K562 (cell line): ENCODE measurements around the gene SCUBE1. TPM values are rescaled to one million over a fixed set of nuclear protein-coding genes. Genes with fewer than 3 reads are reported as not detected.

Experiments
- ATAC-seq: fragments of 200-7000 bp; cut with Tn5 transposase; 3 replicates; pipeline ENCODE4 v1.9.1; 2020; ENCODE audit warnings: moderate library complexity
- BruUV-seq: library from RNA; stranded (reverse); fragments of 400-500 nt; replicated peaks from 2 replicates; lab custom pipeline; 2021; lab: Mats Ljungman, UMichigan
- CTCF ChIA-PET: fragments of 300-600 bp; formaldehyde crosslinking; extraction: SDS; loops from one replicate; lab custom pipeline; 2021; ENCODE audit warnings: low intra/inter-chr PET ratio; lab: Yijun Ruan, JAX
- POLR2A ChIA-PET: fragments of 300-600, 350-650 bp; sonication (Branson Sonifier 250); formaldehyde crosslinking; extraction: SDS; loops from one replicate; lab custom pipeline; 2021; ENCODE audit warnings: antibody characterized with exemption, inconsistent platforms; lab: Yijun Ruan, JAX
- DNase-seq, 4 experiments: peaks; one replicate each; pipeline versions ENCODE4 v3.0.0 to v3.0.0-alpha.2; 2011 to 2018; ENCODE audit warnings: low spot score in 3 of 4, mixed read lengths in 3 of 4; ENCODE audit errors: extremely low read depth in 1 of 4
- FAIRE-seq: peaks from 2 replicates; lab custom pipeline; 2011; peaks lifted over from hg19 to GRCh38; lab: Jason Lieb, UNC
- H2AFZ ChIP-seq: 2 replicates; pipeline ENCODE4 v1.6.0; 2011; ENCODE audit warnings: low read depth, low read length, control low read depth, inconsistent platforms
- H3K27ac ChIP-seq: fragments of 200-600 bp; 3 replicates; pipeline ENCODE4 v1.8.0; 2011; ENCODE audit warnings: low read depth, mild to moderate bottlenecking, control low read depth, inconsistent platforms, low read length, moderate library complexity, mixed read lengths; ENCODE audit errors: extremely low read depth
- H3K27me3 ChIP-seq, 2 experiments: fragments of 300-600 bp in 1 of 2; 2 replicates in 1 of 2; 3 replicates in 1 of 2; pipeline versions ENCODE4 v1.6.0 to v1.8.0; 2011; ENCODE audit warnings: inconsistent platforms in 2 of 2, low read length in 2 of 2, mild to moderate bottlenecking in 1 of 2, mixed read lengths in 1 of 2, moderate library complexity in 1 of 2; ENCODE audit not compliant: control insufficient read depth in 2 of 2, insufficient read depth in 2 of 2
- H3K36me3 ChIP-seq: fragments of 300-600 bp; 3 replicates; pipeline ENCODE4 v1.8.0; 2011; ENCODE audit warnings: mild to moderate bottlenecking, low read length, inconsistent platforms; ENCODE audit not compliant: control insufficient read depth, insufficient read depth
- H3K4me1 ChIP-seq, 2 experiments: fragments of 200-600 bp in 1 of 2; replicated peaks in 1 of 2; 2 replicates in 1 of 2; 3 replicates in 1 of 2; pipeline versions ENCODE4 v1.5.1 to v1.8.0; 2011; ENCODE audit warnings: inconsistent platforms in 2 of 2, low read length in 2 of 2, mild to moderate bottlenecking in 1 of 2, mixed read lengths in 1 of 2, moderate library complexity in 1 of 2; ENCODE audit not compliant: control insufficient read depth in 2 of 2, insufficient read depth in 2 of 2
- H3K4me2 ChIP-seq: 2 replicates; pipeline ENCODE4 v1.6.1; 2011; ENCODE audit warnings: low read length, control low read depth, inconsistent platforms, mixed read lengths; ENCODE audit not compliant: insufficient read depth
- H3K4me3 ChIP-seq: fragments of 200-600 bp; sonication (generic), shearing (Covaris generic); 2 replicates; pipeline ENCODE4 v1.5.1; 2016; ENCODE audit warnings: control low read depth, inconsistent platforms
- H3K79me2 ChIP-seq: fragments of 200-600 bp; 3 replicates; pipeline ENCODE4 v1.8.0; 2011; ENCODE audit warnings: low read length, inconsistent platforms; ENCODE audit not compliant: control insufficient read depth, insufficient read depth
- H3K9ac ChIP-seq, 2 experiments: 2 replicates each; pipeline versions ENCODE4 v1.6.0 to v1.6.1; 2011; ENCODE audit warnings: low read depth in 2 of 2, low read length in 2 of 2, control low read depth in 1 of 2, inconsistent platforms in 1 of 2, mild to moderate bottlenecking in 1 of 2, mixed read lengths in 1 of 2; ENCODE audit not compliant: insufficient read depth in 1 of 2
- H3K9me1 ChIP-seq: one replicate; pipeline ENCODE4 v1.6.0; 2011; ENCODE audit warnings: inconsistent platforms, mild to moderate bottlenecking, low read length, moderate library complexity; ENCODE audit not compliant: control insufficient read depth, insufficient read depth
- H3K9me3 ChIP-seq: replicated peaks from 2 replicates; pipeline ENCODE4 v1.5.1; 2011; ENCODE audit warnings: low read depth, low read length, inconsistent platforms; ENCODE audit not compliant: control insufficient read depth, insufficient read depth
- H4K20me1 ChIP-seq: replicated peaks from 2 replicates; pipeline ENCODE4 v1.6.1; 2011; ENCODE audit warnings: low read length, inconsistent platforms, mixed read lengths; ENCODE audit not compliant: control insufficient read depth, insufficient read depth
- CBFB ChIP-seq: sonication (generic); formaldehyde crosslinking; IDR thresholded peaks from 2 replicates; pipeline ENCODE4 v1.4.0; 2020; ENCODE audit warnings: mild to moderate bottlenecking, missing genetic modification reagents
- MLLT1 ChIP-seq, 2 experiments: fragments of 450-650 bp; IDR thresholded peaks; 2 replicates each; pipeline ENCODE4 v1.6.1; 2016
- PTBP1 ChIP-seq: fragments of 200-400 bp; formaldehyde crosslinking; IDR thresholded peaks from 2 replicates; pipeline ENCODE4 v1.6.1; 2017; ENCODE audit warnings: low read depth, low read length
- ZBTB2 ChIP-seq: fragments of 450-650 bp; IDR thresholded peaks from 2 replicates; pipeline ENCODE4 v1.6.1; 2016; ENCODE audit warnings: antibody characterized with exemption
- ZFP30 ChIP-seq: fragments of 250-450 bp; sonication (Bioruptor Pico); IDR thresholded peaks from 2 replicates; pipeline ENCODE4 v1.8.0; 2022; ENCODE audit warnings: moderate library complexity, mild to moderate bottlenecking, inconsistent platforms, borderline replicate concordance
- ZNF197 ChIP-seq: fragments of 200-800 bp; sonication (Bioruptor generic); IDR thresholded peaks from 2 replicates; pipeline ENCODE4 v1.6.1; 2016; ENCODE audit warnings: low read depth, missing genetic modification characterization, missing compliant biosample characterization
- WGBS: fragments of 100-300 bp; shearing (Covaris generic); methylation state at CpG from one replicate; pipeline ENCODE4 v1.1.6; 2016; ENCODE audit warnings: low coverage, mixed read lengths; ENCODE audit not compliant: insufficient coverage; ENCODE audit errors: missing lambda C conversion rate; 5-methylcytosine and 5-hydroxymethylcytosine counted together
- in situ Hi-C: fragments of 300-500 bp; cut with MboI; formaldehyde crosslinking; loops from 4 replicates; pipeline ENCODE4 v1.15.0; 2018; ENCODE audit warnings: inconsistent platforms, mixed read lengths
- intact Hi-C: fragments of 100-400 bp; cut with micrococcal nuclease; formaldehyde crosslinking; loops from 2 replicates; pipeline ENCODE4 v1.14.2; 2022
- polyA plus RNA-seq, 8 experiments: library from polyadenylated mRNA; depleted of rRNA in 4 of 8; stranded (reverse) in 5 of 8; unstranded in 3 of 8; fragments of >200 nt; fragmentation: Nextera tagmentation in 2 of 8; fragmentation: Illumina TruSeq in 1 of 8; extraction: Ambion mirVana in 2 of 8; extraction: Trizol in 1 of 8; gene quantifications; 2 replicates each; pipeline versions ENCODE4 v1.2.1 to v1.2.3, GENCODE V29; 2011 to 2014; ENCODE audit warnings: inconsistent platforms in 1 of 8, missing spikeins in 1 of 8
- total RNA-seq, 7 experiments: library from RNA; depleted of rRNA in 6 of 7; stranded (reverse); fragments of >200 nt in 6 of 7; fragmentation: Illumina TruSeq in 2 of 7; extraction: Trizol in 2 of 7; gene quantifications; 2 replicates each; pipeline versions ENCODE4 v1.2.1 to v1.2.3, GENCODE V29; 2011 to 2021; ENCODE audit warnings: low replicate concordance in 1 of 7

SCUBE1 gene
- total and polyA plus RNA-seq, 9 of the 15 experiments (the other 6 are each of a cell fraction or from before 2014, with no cell fraction given): 0.03 to 0.47 (median 0.29) TPM; not detected in 6

- intact Hi-C loops: no loop called here
- CTCF ChIA-PET: no interaction called here
- 51% methylated on average over 4 of the region's 20 CpGs for WGBS
Measured at GRCh38 chr22:43279867-43280522, 63.2 kb downstream of the SCUBE1 start.

More at GRCh38 chr22:43279867-43280522, 63.2 kb downstream of the SCUBE1 start:
- Histone ChIP-seq H3K9me1 (no peaks in the 10 kb centered on the region), H2AFZ (no peak overlapping the region), H3K36me3 (no peaks in the 10 kb centered on the region), H3K79me2 (no peaks in the 10 kb centered on the region), H4K20me1 (peaks cover 5% of the 10 kb centered on the region; the same call in 1 of the 2 replicates), H3K27me3 (peaks cover 11 to 25% of the 10 kb centered on the region in 2 experiments; a peak in 4 of 5 replicates), H3K4me3 (no peak overlapping the region), H3K27ac (no peak overlapping the region), H3K9me3 (no peaks in the 10 kb centered on the region), H3K9ac (no peak overlapping the region), H3K4me1 (peaks cover 6 to 13% of the 10 kb centered on the region in 2 experiments; a peak in 3 of 5 replicates), H3K4me2 (no peak overlapping the region)
- TF ChIP-seq MLLT1 (IDR thresholded peaks at IDR 0.05) (no peak), CBFB (CRISPR knock-in tag) (no peak), ZNF197 (CRISPR knock-in tag) (no peak), ZBTB2 (no peak), PTBP1 (no peak), ZFP30 (CRISPR knock-in tag) (no peak)
- DNase-seq (no peak), ATAC-seq (no peak), FAIRE-seq (no peak)
- BruUV-seq: no TSS peak
- POLR2A ChIA-PET: interaction anchor here (0.6 kb wide), 1 partner anchor 422 kb away, joined by 6 read pairs; no protein-coding TSS in a partner anchor
- in situ Hi-C loops: loop anchor here (10.0 kb wide), 1 partner anchor 95 kb away; no protein-coding TSS in a partner anchor
